HG03196 (cell line): ENCODE data around the gene PDK3.

Source experiments
- ATAC-seq: cut with Tn5 transposase; IDR thresholded peaks from one replicate; pipeline ENCODE4 v1.9.1; 2021; ENCODE audit not compliant: unreplicated experiment

PDK3 gene

GRCh38 chrX:24547961-24548360, 82.9 kb downstream of the PDK3 start:
- ATAC-seq, result no peak

DNA sequence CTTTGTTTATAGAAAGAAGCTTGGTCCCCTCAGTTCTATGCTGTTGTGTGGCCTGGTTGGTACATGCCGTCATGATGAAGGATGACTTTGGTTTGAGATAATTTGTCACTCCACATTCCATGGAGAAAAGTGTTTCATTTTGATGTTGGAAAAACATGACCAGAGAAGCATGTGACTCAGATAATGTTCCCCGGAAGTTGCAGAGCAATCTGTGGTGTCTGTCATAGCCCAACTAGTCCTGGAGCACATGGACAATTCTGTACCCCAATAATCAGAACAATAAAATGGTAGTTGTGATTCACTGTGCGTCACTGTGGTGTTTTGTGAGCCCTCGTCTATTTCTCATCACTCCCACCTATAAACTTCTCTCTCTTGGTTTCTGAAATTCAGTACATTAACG, 85.1 kb downstream of the PDK3 start:
- ATAC-seq, result no peak

GRCh38 chrX:24553011-24553410, 87.9 kb downstream of the PDK3 start:
- ATAC-seq, result no peak

- no peak for ATAC-seq
These were observed 96.0 kb downstream of the PDK3 start for GRCh38 chrX:24561121-24561520.

GRCh38 chrX:24563291-24564010, 98.4 kb downstream of the PDK3 start:
- ATAC-seq, result no peak

DNA sequence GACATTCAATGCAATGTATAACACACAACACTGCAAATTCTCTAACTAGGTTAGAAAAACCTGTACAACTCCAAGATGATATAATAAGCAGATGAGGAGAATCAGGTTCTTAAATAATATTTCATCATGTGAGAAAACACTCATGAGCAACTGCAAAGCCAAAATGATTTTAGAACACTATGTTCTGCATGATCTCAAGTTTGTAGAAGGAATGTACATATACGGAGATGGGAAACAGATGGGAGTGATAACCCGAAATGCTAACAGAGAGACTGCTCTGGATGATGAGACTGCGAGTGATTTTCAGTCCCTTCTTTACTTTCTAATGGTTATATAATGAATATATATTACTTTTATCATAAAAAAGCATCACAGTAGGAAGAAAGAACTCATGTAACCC, 101.2 kb downstream of the PDK3 start:
- no peak for ATAC-seq

DNA sequence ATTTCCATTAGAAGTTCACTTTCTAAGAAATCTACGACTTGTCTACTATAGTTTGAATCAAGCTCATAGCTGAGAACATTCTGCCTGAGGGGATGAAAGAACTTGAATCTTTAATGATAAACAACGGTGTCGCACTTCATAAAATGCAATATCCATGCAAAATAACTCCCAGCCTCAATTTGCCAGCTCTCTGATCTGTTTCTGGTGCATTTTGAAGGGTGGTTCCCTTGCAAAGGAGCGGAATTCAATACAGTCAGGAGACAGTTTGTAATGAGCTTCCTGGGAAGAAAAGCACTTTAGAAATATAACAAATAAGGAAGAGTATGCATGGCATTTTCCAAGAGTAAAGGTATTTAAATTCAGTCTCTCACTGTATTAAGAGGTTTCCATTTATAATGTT, 102.1 kb downstream of the PDK3 start:
- ATAC-seq, result no peak

DNA sequence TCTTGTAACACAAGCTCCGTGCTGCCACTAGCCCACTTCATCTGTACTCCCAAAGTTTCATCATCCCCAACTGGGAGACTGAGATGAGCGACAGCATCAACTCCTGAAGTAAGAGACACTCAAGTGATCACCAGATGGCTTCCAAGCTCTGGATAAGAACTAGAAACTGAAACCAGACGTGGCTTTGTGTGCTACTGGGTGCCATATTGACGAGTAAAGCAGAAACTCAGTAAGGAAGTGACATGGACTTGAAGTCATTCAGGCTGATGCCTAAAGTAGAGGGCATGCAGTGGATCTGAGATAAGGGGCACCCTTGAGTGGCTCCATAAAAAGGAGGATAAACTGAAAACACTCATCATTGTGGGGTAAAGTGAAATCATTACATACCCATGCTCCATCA, 109.7 kb downstream of the PDK3 start:
- ATAC-seq, result no peak

DNA sequence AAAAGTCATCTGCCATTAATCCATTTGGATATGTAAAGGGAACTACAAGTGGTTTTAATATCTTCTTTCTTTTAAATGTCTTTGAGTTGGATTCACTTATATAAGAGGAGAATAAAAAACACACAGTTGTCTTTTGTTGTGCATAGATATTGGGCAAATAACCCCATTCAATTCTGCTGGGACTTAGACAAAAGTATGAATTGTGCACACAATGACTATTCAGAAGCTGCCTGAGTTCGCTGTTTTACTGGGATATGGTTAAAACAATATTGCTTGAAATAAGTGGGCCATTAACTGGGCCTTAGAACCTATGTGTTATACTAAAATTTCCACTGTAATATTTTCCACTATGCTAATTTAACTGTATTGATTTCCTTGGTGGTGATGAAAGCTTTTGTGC, 110.4 kb downstream of the PDK3 start:
- ATAC-seq, result no peak

DNA sequence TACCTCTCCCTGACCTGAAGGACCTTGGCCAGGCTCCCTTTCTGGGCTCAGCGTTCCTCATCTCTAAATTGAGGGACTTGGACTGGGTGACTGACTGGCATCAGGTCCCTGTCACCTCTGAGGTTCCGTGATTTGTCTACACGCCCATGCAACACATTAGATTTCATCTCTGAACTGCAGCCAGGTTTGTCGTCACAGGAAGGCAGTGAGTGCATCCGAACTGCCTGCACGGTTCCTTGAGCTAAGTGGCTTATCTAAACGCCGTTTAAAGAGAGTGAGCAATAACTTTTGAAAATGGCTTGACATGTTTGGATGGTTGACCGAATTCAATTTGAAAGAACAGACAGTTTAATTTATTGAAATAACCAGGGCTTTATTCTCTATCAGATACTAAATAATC, 112.0 kb downstream of the PDK3 start:
- ATAC-seq, result no peak
